Stimulated activated CD4-positive, alpha-beta T cell treated with anti-CD3 and anti-CD28 coated beads, Interleukin-1b, Interleukin-23, amount 100 ng/mL, for 4 hours (primary cell): ENCODE data around the gene MYO18B.

Experiments
- DNase-seq, 2 donors: peaks; one replicate each; pipeline ENCODE4 v3.0.0-alpha.2; 2020; ENCODE audit warnings: low read depth in 2 of 2

Gene MYO18B

GRCh38 chr22:25900390-25900789 is 158.4 kb downstream of the MYO18B start:
- no peak for DNase-seq

DNA sequence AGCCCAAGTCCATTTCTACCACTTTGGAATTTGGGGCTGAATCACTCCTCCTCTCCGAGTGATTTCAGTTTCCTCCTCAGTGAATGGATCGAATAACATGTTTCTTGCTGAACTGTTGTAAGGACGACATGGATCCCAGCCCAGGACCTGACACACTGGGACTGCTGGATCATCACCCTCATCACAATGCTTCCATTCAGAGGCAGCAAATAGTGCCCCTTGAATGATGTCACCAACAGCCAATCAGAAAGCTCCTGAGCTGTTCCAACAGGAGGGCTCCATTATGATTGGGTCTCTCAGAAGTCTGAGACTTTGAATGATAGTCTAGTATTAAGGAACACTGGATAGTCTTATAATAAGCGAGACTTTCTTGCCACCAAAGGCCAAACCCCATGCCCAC is 158.9 kb downstream of the MYO18B start:
- no peak for DNase-seq

DNA sequence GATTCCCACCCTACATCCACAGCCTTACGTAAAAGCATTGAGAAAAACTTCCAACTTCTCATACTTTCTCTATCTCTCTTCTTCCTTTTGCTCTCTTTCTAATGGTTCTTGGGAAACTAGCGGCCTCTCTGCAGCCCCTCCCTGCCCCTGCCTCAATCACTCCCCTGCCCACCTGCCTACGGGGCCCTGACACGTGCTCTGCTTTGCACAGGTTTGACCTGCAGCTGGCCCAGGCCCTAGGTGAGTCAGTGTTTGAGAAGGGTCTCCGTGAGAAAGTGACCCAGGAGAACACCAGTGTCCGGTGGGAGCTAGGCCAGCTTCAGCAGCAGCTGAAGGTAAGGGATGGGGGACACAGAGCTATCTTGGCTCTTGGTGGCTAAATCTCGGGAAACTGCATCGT is 160.4 kb downstream of the MYO18B start:
- no peak for DNase-seq

- no peak for DNase-seq
These were observed 161.3 kb downstream of the MYO18B start for GRCh38 chr22:25903294-25903693.

- DNase-seq: no peak
These were observed 166.2 kb downstream of the MYO18B start for GRCh38 chr22:25908212-25908611.

DNA sequence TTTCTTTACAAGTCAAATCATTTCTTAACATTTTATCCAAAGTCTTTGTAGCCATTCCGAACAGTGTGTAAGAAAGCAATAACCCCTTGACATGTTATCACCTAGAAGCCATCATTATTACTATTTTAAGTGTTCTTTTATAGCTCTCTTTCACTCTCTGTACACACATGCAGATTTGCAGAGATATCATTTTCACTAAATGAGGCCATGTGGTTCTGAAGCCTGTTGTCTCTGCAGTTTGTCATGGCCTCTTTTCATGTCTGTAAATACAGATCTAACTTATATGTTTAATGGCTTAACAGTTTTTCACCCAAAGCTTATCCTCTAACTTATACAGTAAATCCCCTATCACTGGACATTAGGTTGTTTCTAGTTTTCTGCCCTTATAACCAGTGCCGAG is 166.8 kb downstream of the MYO18B start:
- DNase-seq: no peak

- no peak for DNase-seq
These were observed 167.8 kb downstream of the MYO18B start for GRCh38 chr22:25909614-25910387.

GRCh38 chr22:25911243-25911972 is 169.4 kb downstream of the MYO18B start:
- no peak for DNase-seq

GRCh38 chr22:25919452-25919851 is 177.5 kb downstream of the MYO18B start:
- no peak for DNase-seq

DNA sequence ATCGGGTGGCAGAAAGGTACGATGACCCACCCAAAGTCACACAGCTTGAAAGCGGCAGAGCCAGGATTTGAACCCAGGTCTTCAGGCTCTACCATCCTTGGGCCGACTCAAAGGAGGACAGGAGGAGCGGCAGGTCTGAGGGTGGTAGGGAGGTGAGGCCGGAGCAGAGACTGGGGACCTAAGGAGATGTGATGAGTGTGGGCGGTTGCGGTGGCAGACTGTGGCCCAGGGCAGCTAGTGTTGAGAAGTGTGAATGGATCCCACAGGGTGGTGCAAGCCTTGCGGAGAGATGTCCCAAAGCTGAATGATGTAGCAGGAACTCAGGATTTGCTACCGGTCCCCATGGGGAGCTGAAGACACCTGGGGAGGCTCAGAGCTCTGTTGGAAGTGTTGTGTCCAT is 180.2 kb downstream of the MYO18B start:
- DNase-seq: no peak

GRCh38 chr22:25923914-25924313 is 181.9 kb downstream of the MYO18B start:
- no peak for DNase-seq

DNA sequence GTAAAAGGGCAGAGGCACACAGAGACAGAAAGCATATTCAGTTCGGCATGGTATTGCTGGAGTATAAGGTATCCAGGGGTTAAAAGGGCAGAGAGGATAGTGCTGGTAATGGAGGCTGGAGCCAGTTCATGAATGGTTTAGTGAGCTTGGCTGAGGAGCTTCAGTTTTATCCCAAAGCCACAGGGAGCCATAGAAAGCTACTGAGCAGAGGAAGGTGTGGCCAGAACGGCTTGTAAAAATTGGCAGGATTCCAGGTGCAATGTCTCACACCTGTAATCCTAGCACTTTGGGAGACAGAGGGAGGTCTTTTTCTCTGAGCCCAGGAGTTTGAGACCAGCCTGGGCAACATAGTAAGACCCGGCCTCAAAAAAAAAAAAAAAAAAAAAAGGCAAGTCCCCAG is 186.1 kb downstream of the MYO18B start:
- DNase-seq: no peak

GRCh38 chr22:25929321-25929878 is 187.4 kb downstream of the MYO18B start:
- DNase-seq: no peak

GRCh38 chr22:25930083-25930482 is 188.1 kb downstream of the MYO18B start:
- DNase-seq: no peak

DNA sequence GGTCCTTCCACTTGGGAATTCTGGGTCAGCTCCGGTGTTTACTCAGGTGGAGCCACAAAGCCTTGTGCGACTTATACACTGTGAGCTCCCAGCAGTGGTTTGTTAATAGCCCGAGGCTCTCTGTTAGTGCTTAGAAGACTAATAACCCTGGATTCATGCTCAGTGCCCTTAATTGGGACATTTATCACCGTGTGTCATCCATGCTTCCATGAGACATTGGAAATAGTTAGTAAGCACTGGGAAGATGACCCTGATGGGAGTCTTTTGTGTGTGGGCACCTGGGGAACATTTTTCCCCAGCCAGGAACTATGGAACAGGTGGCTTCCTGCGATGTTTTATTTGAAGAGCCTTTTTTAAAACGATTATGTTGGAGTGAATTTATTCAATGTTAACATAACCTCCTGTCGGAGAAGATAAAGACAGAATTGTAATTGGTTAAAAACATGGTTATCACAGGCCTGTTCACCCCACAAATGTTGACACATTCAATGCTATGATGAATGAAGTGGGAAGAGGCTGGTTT is 188.9 kb downstream of the MYO18B start:
- no peak for DNase-seq

GRCh38 chr22:25933158-25933788 is 191.3 kb downstream of the MYO18B start:
- no peak for DNase-seq

GRCh38 chr22:25935266-25936058 is 193.5 kb downstream of the MYO18B start:
- DNase-seq: no peak

DNA sequence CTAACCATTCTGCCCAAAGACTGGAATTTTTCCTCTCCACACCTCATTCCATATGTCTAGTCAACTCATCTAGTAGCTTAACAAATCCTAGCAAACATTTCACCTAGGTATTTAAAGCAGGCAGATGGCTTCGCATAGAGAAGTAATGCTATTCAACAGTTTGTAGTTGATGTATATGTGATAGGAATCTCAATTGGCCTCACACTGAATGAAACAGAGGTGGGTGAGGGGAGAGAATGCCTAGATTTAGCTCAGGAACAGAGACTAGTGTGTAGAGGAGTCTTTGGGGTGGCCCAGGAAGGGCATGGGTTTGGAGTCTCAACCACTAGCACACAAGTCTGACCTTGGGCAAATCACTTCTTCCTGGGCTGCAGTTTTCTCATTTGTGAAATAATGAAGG is 196.2 kb downstream of the MYO18B start:
- DNase-seq: no peak

GRCh38 chr22:25939384-25939783 is 197.4 kb downstream of the MYO18B start:
- DNase-seq: no peak

DNA sequence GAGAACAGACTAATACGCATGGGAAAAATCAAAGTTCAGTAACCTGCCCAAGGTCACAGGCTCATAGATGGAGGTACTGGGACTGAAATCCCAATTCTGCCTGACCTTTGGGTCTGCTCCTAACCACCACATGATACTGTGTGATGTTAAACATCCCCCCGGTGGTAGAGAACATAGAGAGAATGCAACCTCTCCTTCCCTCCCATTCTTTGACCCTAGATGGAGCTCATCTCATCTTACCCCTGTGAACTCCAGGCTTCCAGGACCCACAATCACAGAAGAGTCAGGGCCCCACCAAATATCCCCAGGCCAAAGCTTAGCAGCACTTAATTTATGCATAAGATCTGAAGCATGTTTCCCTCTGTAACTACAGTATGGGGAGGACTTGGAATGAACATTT is 198.5 kb downstream of the MYO18B start:
- no peak for DNase-seq

DNA sequence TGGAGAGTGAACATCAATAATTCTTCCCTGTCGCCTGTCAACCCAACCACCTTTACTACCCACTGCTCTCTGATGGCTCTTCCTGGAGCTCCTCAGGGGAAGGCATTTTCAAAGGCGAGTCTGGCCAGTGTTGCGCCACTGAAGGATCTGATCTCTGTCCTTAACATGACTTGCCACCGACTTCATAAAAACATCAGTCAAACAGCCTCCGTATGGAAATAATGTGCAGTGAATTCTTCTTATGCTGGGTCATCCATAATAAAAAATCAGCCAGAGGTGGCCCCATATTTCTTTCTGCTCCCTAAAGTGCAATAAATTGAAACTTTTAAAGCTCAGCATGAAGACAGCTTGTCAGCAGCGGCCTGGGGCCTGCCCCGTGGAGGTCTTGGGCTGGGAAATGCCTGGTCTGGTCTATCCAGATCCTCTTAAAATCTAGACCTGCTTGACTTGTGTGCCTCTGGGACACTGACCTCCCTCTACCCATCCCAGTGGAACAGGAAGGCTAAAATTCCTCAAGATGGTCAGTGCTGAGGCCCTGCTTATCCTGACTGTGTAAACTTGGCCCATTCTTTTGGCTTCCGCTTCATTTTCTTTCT is 199.5 kb downstream of the MYO18B start:
- no peak for DNase-seq
